Esophagus squamous epithelium (tissue), 4 donors: ENCODE data around the gene CCDC71L.

Source experiments
- CTCF ChIP-seq, 6 experiments: fragments of 450-650 bp in 4 of 6; fragments of 200-600 bp in 2 of 6; sonication (generic) in 2 of 6; IDR thresholded peaks; one replicate each; pipeline ENCODE4 v1.5.1; 2016 to 2019; ENCODE audit warnings: antibody characterized with exemption in 6 of 6, mild to moderate bottlenecking in 4 of 6, moderate library complexity in 4 of 6
- POLR2A ChIP-seq, 4 donors: fragments of 450-650 bp; IDR thresholded peaks; one replicate each; pipeline ENCODE4 v1.6.1; 2017; ENCODE audit warnings: antibody characterized with exemption in 4 of 4, mild to moderate bottlenecking in 4 of 4, moderate library complexity in 3 of 4

- no peak for TF ChIP-seq CTCF (IDR thresholded peaks at IDR 0.05)
- TF ChIP-seq POLR2A (IDR thresholded peaks at IDR 0.05): no peak
Measured at GRCh38 chr7:106613848-106614560, 47.0 kb downstream of the CCDC71L start.
